ENCODE results near the gene ESPN.

The ESPN gene

DNA sequence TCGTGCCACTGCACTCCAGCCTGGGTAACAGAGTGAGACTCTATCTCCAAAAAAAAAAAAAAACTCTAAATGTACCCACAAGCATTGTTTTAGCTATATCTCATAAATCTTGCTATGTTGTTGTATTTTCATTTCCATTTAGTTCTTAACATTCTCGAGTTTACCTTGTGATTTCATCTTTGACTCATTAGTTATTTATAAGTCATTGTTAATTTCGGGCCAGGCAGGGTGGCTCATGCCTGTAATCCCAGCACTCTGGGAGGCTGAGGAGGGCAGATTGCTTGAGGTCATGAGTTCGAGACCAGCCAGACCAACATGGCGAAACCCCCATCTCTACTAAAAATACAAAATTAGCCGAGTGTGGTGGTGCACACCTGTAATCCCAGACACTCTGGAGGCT lies 16.6 kb upstream of the ESPN start:
- DNase-seq (ENCODE audit: low read depth in 2 of 2): no peak

DNA sequence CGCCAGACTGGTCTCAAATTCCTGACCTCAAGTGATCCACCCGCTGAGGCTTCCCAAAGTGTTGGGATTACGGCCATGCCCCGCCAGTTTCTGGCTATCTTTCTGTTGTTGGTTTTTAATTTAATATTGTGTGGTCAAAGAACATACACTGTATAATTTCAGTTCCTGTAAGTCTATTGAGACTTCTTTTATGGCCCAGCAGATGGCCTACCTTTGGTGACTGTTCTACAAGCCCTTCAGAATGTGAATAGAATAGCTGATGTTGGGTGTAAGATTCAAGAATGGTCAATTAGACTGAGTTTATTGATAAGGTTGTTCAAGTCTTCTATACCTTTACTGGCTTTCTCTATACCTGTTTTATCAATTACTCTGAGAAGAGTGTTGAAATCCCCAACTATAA lies 15.5 kb upstream of the ESPN start:
- DNase-seq (ENCODE audit: low read depth in 2 of 2): no peak

DNA sequence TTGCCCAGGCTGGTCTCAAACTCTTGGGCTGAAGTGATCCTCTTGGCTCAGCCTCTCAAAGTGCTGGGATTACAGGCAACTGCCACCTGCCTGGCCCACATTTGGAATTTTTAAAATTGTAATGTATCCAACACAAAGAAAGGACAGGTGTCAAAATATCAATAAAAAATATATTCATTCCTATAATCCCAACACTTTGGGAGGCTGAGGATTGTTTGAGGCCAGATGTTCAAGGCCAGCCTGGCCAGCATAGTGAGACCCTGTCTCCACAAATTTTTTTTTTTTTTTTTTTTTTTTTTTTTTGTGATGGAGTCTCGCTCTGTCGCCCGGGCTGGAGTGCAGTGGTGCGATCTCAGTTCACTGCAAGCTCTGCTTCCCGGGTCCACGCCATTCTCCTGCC lies 14.8 kb upstream of the ESPN start:
- DNase-seq (ENCODE audit: low read depth in 2 of 2): no peak

DNA sequence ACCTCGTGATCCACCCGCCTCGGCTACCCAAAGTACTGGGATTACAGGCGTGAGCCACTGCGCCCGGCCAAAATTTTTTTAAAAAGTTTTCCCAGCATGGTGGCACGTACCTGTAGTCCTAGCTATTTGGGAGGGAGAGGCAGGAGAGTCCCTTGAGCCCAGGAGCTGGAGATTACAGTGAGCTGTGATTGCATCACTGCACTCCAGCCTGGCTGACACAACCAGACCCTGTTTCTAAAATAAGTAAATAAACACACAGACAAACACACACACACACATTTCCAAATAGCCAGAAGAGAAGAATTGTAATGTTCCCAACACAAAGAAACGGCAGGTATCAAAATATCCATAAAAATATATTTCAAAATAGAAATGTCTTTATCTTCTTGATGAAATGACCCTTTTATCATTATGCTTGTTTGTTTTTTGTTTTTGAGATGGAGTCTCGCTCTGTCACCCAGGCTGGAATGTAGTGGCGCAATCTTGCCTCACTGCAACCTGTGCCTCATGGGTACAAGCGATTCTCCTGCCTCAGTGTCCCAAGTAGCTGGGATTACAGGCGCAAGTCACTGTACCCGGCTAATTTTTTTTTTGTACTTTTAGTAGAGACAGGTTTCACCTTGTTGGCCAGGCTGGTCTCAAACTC lies 14.2 kb upstream of the ESPN start:
- no peak for DNase-seq (ENCODE audit: low read depth in 2 of 2)

DNA sequence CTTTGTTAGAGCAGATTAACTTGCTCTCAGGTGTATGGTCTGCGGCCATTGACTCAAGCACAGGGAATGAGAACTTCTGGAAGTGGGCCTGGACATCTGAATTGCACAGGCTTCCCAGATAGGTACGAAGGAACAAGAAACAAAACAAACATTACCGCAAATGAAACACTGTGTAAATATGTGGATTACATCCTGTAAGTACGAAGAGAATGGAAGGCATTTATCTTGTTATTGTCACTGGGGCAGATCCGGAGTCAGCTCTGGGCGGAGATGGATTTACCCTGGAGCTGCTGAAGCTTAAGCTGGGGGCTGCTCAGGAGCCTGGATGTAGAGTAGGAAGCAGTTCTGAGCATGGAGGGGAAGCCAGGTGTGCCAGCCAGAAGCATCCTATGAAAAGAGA lies 11.7 kb upstream of the ESPN start:
- no peak for DNase-seq (ENCODE audit: low read depth in 2 of 2)

DNA sequence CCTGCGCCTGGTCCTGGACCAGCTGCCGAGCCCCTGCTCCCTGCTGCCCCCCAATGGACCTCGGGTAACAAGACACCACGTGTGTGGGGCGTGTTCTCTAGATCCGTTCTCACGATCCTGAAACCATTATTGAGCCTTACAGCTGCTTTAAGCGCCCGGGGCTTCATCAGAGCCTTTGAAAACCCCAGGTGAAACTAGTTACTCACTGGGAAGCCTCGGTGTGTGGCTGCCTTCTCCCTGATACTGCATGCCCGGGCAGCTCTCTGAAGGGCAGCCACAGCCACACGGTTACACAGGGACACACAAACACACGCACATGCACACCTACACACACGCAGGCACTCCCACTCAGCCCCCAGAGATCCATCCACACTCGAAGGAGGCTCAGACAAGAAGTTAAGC lies 10.1 kb upstream of the ESPN start:
- peak in 1 of 2 donors; percentile 29 for DNase-seq (ENCODE audit: low read depth in 2 of 2)

DNA sequence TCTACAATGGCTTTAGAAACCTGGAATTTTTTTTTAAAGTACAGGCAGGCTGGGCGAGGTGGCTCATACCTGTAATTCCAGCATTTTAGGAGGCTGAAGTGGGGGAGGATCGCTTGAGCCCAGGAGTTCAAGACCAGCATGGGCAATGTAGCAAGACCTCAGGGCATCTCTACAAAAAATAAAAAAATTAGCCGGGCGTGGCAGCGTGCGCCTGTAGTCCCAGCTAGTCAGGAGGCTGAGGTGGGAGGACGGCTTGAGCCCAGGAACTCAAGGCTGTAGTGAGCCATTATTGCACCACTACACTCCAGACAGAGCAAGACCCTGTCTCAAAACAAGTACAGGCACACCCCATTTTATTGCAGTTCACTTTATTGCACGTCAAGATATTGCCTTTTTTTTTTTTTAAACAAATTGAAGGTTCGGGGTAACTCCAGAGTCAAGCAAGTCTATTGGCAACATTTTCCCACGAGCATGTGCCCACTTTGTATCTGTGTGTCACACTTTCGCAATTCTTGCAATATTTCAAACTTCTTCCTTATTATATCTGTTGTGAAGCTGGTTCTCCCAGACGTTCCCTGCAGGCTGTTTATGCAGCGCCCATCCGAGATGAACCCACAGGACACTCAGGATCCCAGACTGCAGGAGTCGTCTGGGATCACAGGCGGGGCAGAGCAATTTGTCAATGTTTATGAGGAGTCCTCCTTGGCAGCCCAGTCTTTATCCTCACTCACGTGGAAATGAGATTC lies 9.5 kb upstream of the ESPN start:
- DNase-seq (ENCODE audit: low read depth in 2 of 2): no peak

DNA sequence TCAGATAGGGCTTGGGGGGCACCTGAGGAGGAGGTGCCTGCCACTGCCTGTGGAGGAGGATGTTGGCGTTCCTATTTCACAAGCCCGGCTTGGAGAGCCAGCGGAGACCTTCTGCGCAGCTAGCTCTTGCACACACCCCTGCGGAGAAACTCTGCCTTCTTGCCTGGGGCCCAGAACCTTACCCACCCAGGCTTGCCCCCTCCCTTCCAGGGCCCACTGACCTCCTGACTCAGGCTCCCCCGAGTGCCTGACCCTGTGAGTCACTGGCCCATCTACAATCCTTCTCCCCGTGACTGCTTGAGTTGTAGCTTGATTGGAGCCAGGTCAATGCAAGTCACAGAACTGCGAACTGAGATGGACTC lies 8.3 kb upstream of the ESPN start:
- DNase-seq (ENCODE audit: low read depth in 2 of 2): no peak

DNA sequence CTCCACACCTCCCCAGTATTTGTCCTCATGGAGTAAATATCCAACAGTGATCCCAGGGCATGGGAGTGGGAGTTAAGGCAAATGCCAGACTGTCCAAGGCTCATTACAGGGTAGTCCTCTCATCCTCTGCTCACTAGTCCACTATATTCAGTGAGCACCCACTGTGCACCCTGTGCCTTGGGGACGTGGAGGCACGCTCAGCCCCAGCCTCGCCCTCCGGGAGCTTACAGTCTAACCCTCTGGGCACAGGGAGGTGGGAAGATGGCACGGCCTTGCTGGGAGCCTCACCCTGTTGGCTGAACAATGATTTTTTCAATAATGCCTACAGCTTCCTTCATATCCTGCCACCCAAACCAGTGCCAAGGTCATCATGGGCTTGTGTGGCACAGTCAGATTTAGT lies 7.7 kb upstream of the ESPN start:
- DNase-seq (ENCODE audit: low read depth in 2 of 2): no peak

DNA sequence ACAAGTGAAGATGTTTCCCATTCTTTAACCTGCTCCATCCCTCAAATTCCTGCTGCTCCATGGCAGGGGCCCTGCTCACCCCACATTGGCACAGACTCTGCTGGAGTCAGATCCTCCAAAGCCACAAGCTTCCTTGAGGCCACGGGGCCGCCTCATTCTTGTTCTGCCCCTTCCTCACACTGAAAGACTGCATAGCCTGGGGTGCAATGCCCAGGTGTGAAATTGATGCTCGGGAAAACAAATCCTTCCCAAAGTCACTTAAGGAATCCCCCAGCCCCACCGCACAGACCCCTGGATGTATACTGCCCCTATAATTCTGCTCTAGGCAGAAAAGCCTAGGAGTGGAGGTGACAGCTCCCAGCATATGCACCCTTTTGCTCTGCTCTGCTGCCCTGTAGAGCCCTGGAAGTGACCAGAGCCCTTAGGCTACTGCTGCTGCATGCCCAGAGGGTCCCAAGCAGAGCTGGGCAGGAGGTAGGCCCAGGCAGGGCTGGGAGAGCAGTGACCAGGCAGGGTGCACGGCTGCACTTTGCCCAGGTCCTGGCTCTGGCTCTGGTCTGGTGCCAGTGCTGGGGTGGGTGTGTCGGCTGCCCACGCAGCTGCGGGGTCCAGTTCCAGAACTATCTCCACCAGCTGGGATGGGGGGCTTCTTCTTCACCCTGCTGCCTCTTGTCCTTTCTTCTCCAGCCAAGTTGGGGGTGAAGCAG lies 6.5 kb upstream of the ESPN start:
- DNase-seq (ENCODE audit: low read depth in 2 of 2): no peak

DNA sequence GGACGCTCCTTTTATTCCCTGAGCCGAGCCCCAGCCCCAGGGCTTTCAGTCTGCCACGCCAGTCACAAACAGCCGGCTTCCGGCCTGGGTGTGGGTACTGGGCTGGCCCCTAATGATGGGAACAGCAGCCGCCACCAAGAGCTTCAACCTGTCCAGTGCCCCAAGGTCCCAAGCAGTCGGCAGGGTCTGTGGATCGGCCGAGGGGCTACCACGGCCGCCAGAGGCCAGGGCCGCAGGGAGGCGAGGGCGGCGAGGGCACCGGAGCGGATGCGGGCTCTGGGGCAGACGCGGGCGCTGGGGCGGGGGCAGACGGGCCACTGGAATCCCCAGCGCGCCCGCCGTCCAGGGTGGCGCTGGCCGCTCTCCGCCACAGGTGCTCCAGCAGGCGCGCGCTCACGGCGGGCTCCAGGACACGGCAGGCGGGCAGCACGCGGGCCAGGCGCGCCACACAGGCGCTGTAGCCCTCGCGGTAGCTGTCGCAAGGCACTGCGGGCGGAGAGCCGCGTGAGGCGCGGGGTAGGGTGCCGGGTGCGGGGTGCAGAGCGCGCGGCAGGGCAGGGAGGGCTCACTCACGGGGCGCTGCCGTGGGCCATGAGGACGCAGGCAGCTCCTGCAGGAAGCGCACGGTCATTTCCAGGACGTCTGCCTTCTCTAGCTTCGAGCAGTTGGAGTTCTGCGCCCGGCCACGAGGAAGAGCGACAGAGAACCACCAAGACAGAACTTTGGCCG lies 5.7 kb upstream of the ESPN start:
- no peak for DNase-seq (ENCODE audit: low read depth in 2 of 2)

DNA sequence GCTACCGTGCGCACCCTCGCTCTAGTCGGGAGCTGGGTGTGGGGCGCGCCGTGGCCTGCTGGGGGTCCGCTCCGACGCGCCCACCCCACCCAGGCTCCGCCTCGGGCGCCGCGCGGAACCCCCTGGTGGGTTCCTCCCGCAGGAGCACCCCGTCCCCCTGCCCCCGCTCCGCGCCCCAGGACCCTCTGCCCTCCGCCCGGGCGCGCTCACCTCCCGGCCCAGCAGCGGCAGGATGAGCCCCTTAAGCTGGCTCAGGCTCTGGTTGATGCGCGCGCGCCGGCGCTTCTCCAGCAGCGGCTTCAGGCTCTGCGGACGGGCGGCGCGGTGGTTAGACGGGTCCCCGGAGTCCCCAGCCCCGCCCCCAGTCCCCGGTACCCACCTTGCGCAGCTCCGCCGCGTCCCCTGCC lies 5.2 kb upstream of the ESPN start:
- no peak for DNase-seq (ENCODE audit: low read depth in 2 of 2)

DNA sequence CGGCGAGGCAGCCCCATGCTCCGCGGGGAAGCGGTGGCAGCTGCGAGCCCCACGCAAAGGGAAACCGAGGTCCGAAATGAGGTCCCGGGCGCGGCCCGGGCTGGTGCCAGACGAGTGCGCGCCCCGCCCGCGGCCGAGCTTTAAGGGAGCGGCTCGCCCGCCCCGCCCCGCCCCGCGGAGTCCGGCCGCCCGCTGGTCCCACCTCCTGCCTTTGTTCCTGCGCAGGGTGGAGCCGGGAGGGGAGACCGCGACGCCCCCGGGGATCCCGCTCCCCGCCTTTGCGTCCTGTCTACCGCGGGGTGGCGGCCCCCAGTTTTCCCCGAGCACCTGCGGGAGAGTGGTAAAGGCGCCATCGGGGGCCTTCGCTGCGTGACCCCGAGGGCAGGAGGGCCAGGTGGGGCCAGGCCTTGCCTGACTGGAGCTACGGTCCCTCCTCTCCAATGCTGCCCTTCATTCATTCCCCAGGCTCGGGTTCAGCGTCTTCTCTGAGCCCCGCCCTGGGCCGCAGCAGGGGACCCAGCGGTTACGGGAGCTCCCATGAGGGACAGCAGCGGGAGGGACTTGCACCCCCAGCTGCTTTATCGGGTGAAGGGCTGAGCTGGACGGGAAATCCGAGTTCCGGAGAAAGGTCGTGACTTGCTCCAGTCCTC lies 4.6 kb upstream of the ESPN start, which contains the start of gene HES2:
Gene HES2 (minus strand): TSS at position 116 of the 650 bp plus-strand sequence. CDS start 99 bp downstream, at position 17.
- DNase-seq (ENCODE audit: low read depth in 2 of 2): no peak

DNA sequence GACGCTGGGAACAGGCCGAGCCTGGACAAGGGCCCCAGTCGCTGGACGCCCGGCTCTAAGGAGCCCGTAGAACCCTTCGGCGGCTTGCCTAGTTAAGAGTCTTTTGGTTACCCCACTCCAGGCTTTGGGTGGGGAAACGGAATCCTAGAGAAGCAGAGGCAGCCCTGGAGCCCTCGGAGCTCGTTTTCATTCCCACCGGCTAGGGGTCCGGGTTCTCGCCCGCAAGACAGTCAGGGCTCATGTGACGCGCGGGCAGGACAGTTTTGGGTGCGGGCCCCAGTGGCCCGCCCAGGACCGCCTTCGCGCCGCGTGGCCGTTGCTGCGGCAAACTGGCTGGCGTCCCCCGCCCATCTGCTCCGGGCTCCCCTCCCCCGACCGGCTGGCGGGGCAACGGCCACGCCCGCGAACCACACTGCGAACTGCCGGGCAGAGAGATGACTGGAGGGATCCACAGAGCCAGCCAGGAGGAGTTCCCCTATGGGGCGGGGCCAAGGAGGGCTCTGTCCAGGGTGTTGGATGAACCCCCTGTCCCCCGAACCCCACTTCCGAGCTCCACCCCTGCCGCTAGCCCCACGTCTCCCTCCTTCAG lies 4.0 kb upstream of the ESPN start:
- no peak for DNase-seq (ENCODE audit: low read depth in 2 of 2)

DNA sequence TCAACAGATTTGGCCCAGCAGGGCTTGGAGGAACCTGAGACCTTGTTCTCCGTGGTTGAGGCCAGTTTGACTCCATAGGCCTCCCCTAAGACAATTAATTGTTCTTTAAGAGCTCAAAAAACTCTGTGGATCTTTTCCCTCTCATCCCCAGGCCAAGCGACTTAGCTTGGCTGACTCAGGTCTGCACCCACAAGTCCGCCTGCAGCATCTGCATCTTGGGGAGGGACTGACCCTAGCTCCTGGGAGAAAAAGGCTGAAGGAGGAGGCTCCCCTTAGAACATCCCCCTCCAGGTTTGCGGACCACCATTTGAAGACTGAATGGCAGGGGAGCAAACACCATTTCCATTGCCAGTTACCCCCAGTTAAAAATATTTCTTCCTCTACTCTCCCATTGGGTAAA lies 3.3 kb upstream of the ESPN start:
- DNase-seq (ENCODE audit: low read depth in 2 of 2): no peak

DNA sequence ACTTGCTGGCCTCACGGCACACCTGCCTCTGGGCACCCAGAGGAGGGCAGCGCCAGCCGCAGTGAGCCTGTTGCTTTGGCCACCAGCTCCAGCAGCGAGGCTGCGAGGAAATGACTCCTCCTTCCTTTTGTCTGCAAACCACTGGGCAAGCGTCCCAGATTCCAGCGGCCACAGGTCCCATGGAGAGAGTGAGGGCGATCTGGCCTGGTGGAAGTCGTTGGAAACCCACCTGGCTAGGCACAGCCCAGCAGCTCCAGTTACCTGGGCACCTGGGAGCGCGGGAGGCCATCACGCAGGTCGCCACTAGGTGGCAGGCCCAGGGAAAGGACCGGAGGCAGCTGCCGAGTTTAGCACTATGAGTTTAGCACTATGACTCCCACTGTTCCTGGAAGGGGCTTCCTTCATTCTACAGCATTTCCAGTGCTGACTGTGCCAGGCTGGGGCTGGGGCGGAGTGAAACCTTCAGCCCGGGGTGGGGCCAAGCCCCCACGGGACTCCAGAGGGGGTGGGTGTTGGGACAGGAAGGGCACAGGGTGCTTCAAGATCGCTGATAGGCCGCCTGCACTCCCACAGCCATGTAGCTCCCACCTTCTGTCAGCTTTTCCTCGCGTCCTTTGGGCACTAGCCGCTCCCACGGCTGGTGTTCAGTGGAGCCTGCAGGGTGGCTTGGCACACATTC lies 1.1 kb upstream of the ESPN start:
- DNase-seq (ENCODE audit: low read depth in 2 of 2): peak; percentile 62 to 70

DNA sequence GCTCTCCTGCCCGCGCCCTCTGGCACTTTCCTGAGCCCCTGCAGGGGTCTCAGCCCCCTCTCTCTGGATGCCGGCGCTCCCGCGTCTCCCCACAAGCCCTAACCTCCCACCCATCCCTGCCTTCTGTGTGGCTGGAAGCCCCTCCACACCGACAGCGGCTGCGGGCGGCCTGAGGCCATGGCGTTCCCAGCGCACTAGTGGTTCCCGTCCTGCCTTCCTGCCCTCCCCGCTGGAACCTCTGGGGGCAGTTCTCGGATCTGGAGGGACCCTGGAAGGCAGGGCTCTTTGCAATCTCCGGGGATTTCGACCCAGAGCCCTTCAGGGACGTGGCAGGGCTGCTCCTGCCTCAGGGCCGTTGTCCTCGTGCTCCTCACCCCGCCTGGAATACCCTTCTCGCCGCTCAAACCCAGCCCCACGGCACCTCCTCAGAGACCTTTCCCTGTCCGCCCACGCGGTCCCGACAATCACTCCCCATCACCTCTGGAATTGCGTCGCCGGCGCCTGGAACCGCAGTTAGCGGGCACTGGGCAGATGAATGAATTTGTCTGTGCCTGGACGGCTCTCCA lies 493 bp upstream of the ESPN start:
- DNase-seq (ENCODE audit: low read depth in 2 of 2): no peak

DNA sequence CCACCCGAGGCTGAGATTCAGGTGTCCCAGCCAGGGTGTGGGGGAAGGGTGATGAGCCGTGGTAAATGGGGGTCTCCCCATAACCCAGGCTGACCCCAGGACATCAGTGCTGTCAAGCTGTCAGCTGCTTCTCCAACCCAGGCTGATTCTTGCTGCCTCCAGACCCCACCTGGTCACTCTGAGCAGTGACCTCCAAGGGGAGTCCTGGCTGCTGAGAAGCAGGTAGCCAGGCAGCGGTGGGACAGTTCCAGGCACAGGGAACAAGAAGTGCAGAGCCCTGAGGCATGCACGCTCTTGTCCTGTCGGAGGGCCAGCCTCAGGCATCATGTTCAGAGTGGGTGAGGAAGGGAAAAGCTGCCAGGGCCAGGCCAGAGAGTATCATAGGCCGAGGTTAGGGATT lies 1.1 kb downstream of the ESPN start:
- DNase-seq (ENCODE audit: low read depth in 2 of 2): no peak

DNA sequence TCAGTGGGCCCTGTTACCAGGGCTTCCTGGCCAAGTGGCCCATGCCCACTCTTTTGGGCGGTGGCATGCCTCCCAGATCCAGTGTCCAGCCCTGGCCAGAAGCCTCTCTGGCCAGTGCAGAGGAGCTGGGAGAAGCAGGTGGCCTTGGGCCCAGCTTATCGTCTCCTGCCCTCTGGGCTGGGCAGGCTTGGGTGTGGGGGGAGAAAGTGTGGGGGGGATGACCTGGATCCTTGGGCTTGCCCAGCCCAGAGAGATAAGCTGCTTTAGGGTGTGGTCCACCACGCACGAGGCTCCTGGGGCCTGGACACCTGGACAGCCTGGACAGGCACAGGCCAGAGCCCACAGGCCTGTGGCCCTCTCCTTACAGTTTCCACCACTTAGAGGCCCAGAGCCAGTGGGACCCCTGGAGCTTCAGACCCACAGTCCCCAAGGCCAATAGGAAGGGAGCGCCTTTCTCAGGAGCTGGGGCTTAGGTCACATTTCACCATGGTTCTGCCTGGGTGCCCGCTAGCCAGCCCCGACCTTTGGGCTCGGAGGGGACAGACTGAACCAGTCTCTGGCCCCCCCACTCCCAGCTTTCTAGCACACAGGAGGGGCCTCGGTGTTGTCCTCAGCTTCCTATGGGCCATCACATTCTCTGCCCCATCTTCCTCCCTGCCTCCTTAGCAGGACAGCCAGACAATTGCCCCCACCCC lies 1.8 kb downstream of the ESPN start:
- DNase-seq (ENCODE audit: low read depth in 2 of 2): no peak

DNA sequence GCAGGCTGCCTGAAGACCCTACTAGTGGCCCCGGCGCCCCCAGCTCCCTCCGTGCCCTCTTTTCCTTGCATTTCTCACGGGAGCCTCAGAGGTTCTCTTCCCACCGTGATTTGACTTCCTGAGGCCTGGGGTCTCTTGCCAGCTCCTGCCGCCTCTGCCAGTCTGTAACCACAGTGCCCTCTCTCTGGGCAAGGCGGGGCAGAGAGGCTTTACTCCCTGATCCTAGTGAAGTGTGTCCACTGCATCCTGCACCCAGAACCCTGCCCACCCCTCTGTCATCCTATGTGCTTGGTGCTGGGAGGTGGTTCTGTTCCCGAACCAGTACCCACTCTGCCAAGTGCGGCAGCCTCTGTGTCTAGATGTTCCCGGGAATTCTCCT lies 2.4 kb downstream of the ESPN start:
- no peak for DNase-seq (ENCODE audit: low read depth in 2 of 2)

All from stimulated activated CD4-positive, alpha-beta T cell treated with anti-CD3 and anti-CD28 coated beads, Interleukin-1b, Interleukin-23, amount 100 ng/mL, for 4 hours (primary cell).